BJ (cell line): ENCODE data around the gene FGF10. TPM values are rescaled to one million over a fixed set of nuclear protein-coding genes. Genes with fewer than 3 reads are reported as not detected.

Experiments used
- CTCF ChIA-PET: fragments of 350-600 bp; formaldehyde crosslinking; extraction: SDS; loops from one replicate; lab custom pipeline; 2021; ENCODE audit warnings: antibody characterized with exemption, inconsistent platforms; lab: Yijun Ruan, JAX
- POLR2A ChIA-PET: fragments of 300-600 bp; sonication (Branson Sonifier 250); formaldehyde crosslinking; extraction: SDS; loops from one replicate; lab custom pipeline; 2021; ENCODE audit warnings: antibody characterized with exemption; lab: Charles Lee
- DNase-seq: peaks from one replicate; pipeline ENCODE4 v3.0.0-alpha.2; 2011; ENCODE audit warnings: low read depth
- H3K27me3 ChIP-seq: 2 replicates; pipeline ENCODE4 v1.6.0; 2011; ENCODE audit warnings: low read length; ENCODE audit not compliant: control insufficient read depth, insufficient read depth
- H3K36me3 ChIP-seq: 2 replicates; pipeline ENCODE4 v1.5.1; 2011; ENCODE audit warnings: low read length; ENCODE audit not compliant: control insufficient read depth, insufficient read depth
- H3K4me3 ChIP-seq: 2 replicates; pipeline ENCODE4 v1.5.1; 2011; ENCODE audit warnings: low read depth, mild to moderate bottlenecking, control low read depth, low read length
- CTCF ChIP-seq: IDR thresholded peaks from 2 replicates; pipeline ENCODE4 v1.5.1; 2011; ENCODE audit warnings: low read depth, mild to moderate bottlenecking, control low read depth, inconsistent platforms, low read length, moderate library complexity; ENCODE audit not compliant: insufficient read depth
- polyA plus RNA-seq: library from polyadenylated mRNA; depleted of rRNA; stranded (reverse); fragments of >200 nt; gene quantifications from 2 replicates; pipeline ENCODE4 v1.2.3, GENCODE V29; 2011

The FGF10 gene
- polyA plus RNA-seq, 1 experiment, result not detected

GRCh38 chr5:44361342-44362001, 27.7 kb downstream of the FGF10 start:
- no peak for DNase-seq
- ChIA-PET CTCF (no interaction called here), POLR2A (no interaction called here)
- Histone ChIP-seq H3K27me3 (no peaks in the 10 kb centered on the region), H3K4me3 (no peak overlapping the region), H3K36me3 (no peaks in the 10 kb centered on the region)
- TF ChIP-seq CTCF, result no peak

- POLR2A ChIA-PET, result no interaction called here
- no peak overlapping the region for H3K4me3 ChIP-seq
- no peaks in the 10 kb centered on the region for H3K27me3 ChIP-seq
- CTCF ChIA-PET, result no interaction called here
- no peaks in the 10 kb centered on the region for H3K36me3 ChIP-seq
- no peak for DNase-seq
- no peak for TF ChIP-seq CTCF
Measured at GRCh38 chr5:44360919-44361318, 28.3 kb downstream of the FGF10 start.

GRCh38 chr5:44358421-44358820, 30.8 kb downstream of the FGF10 start:
- CTCF ChIA-PET, result no interaction called here
- TF ChIP-seq CTCF, result no peak
- H3K27me3 ChIP-seq, result no peaks in the 10 kb centered on the region
- no peaks in the 10 kb centered on the region for H3K36me3 ChIP-seq
- no peak overlapping the region for H3K4me3 ChIP-seq
- POLR2A ChIA-PET, result no interaction called here
- no peak for DNase-seq

GRCh38 chr5:44356231-44356630, 33.0 kb downstream of the FGF10 start:
- Histone ChIP-seq H3K27me3 (no peaks in the 10 kb centered on the region), H3K36me3 (no peaks in the 10 kb centered on the region), H3K4me3 (no peak overlapping the region)
- ChIA-PET POLR2A (no interaction called here), CTCF (no interaction called here)
- no peak for TF ChIP-seq CTCF
- no peak for DNase-seq

- Histone ChIP-seq H3K36me3 (no peaks in the 10 kb centered on the region), H3K4me3 (no peak overlapping the region), H3K27me3 (no peaks in the 10 kb centered on the region)
- POLR2A ChIA-PET, result no interaction called here
- no peak for TF ChIP-seq CTCF
- no peak for DNase-seq
- CTCF ChIA-PET, result interaction anchor here (0.9 to 1.2 kb wide), 2 partner anchors 12 to 14 kb away, joined by 3 read pairs; no protein-coding TSS in a partner anchor
Measured at GRCh38 chr5:44345871-44346270, 43.3 kb downstream of the FGF10 start.
